Adrenal gland (tissue), 5 donors: ENCODE measurements around the gene GNB3.

Source experiments
- CTCF ChIP-seq, 6 experiments: fragments of 450-650 bp in 4 of 6; fragments of 200-600 bp in 2 of 6; sonication (generic) in 1 of 6; IDR thresholded peaks; 1 replicate in 5 of 6; 2 replicates in 1 of 6; pipeline versions ENCODE4 v1.5.1 to v1.8.0; 2016 to 2021; ENCODE audit warnings: antibody characterized with exemption in 6 of 6, mild to moderate bottlenecking in 2 of 6, moderate library complexity in 1 of 6
- POLR2A ChIP-seq, 2 donors: fragments of 450-650 bp; IDR thresholded peaks; one replicate each; pipeline ENCODE4 v1.6.1; 2017; ENCODE audit warnings: antibody characterized with exemption in 2 of 2, mild to moderate bottlenecking in 2 of 2, moderate library complexity in 1 of 2
- donor health status: DM: no; HTN: no; CAD: no.

- TF ChIP-seq POLR2A (IDR thresholded peaks at IDR 0.05) (no peak), CTCF (IDR thresholded peaks at IDR 0.05) (no peak)
Measured at GRCh38 chr12:6817662-6818157, 23.0 kb upstream of the GNB3 start.
